H1 (cell line): ENCODE data around the gene PRSS2. TPM values are rescaled to one million over a fixed set of nuclear protein-coding genes. Genes with fewer than 3 reads are reported as not detected.

ENCODE experiments used
- CHD1 ChIP-seq: IDR thresholded peaks from 2 replicates; pipeline ENCODE4 v1.6.1; 2012; ENCODE audit warnings: low read depth, low read length, improper control_type of control experiment
- EZH2 ChIP-seq: fragments of 200-600 bp; sonication (generic); IDR thresholded peaks from 2 replicates; pipeline ENCODE4 v1.7.1; 2012; ENCODE audit warnings: low read depth, mild to moderate bottlenecking, moderate library complexity, low read length, inconsistent platforms; ENCODE audit not compliant: severe bottlenecking
- HDAC2 ChIP-seq, 2 experiments: fragments of 300-600 bp in 1 of 2; sonication (generic) in 1 of 2; IDR thresholded peaks; 2 replicates each; pipeline ENCODE4 v1.6.1; 2011 to 2012; ENCODE audit warnings: low read depth in 2 of 2, low read length in 2 of 2, mild to moderate bottlenecking in 2 of 2, moderate library complexity in 2 of 2, borderline replicate concordance in 1 of 2, inconsistent platforms in 1 of 2
- JUND ChIP-seq: IDR thresholded peaks from 2 replicates; pipeline ENCODE4 v1.6.1; 2011; ENCODE audit warnings: mild to moderate bottlenecking, improper control_type of control experiment, low read length
- SAP30 ChIP-seq: fragments of 300-600 bp; sonication (generic); IDR thresholded peaks from 2 replicates; pipeline ENCODE4 v1.7.1; 2012; ENCODE audit warnings: low read length, moderate library complexity, mild to moderate bottlenecking, inconsistent platforms; ENCODE audit not compliant: insufficient read depth, insufficient replicate concordance
- SRF ChIP-seq: IDR thresholded peaks from 2 replicates; pipeline ENCODE4 v1.6.1; 2011; ENCODE audit warnings: mild to moderate bottlenecking, low read depth, low read length, moderate library complexity
- polyA plus RNA-seq, 7 experiments: library from polyadenylated mRNA; depleted of rRNA in 3 of 7; stranded (reverse) in 5 of 7; unstranded in 2 of 7; fragments of >200 nt in 5 of 7; fragments of 200-250 nt in 2 of 7; gene quantifications; 1 replicate in 5 of 7; 2 replicates in 1 of 7; 4 replicates in 1 of 7; pipeline versions ENCODE4 v1.2.1 to v1.2.3, GENCODE V29; 2011 to 2013; ENCODE audit warnings: missing spikeins in 2 of 7, mixed read lengths in 2 of 7
- total RNA-seq: library from RNA; stranded (reverse); fragmentation: NEBNext Ultra II Directional; extraction: Animal tissue kit (Norgen Biotek cat#: 25700); gene quantifications from 2 replicates; pipeline ENCODE4 v1.2.1, GENCODE V29; 2021
- TF ChIP-seq, protein P1 (sequence below): fragments of 300-600 bp; sonication (generic); IDR thresholded peaks from 2 replicates; pipeline ENCODE4 v1.7.1; 2012; ENCODE audit warnings: low read length, moderate library complexity, mild to moderate bottlenecking, inconsistent platforms; ENCODE audit not compliant: insufficient replicate concordance

PRSS2 gene
- total and polyA plus RNA-seq, 2 of the 8 experiments (the other 6 are each of a cell fraction or from before 2014, with no cell fraction given) = not detected

DNA sequence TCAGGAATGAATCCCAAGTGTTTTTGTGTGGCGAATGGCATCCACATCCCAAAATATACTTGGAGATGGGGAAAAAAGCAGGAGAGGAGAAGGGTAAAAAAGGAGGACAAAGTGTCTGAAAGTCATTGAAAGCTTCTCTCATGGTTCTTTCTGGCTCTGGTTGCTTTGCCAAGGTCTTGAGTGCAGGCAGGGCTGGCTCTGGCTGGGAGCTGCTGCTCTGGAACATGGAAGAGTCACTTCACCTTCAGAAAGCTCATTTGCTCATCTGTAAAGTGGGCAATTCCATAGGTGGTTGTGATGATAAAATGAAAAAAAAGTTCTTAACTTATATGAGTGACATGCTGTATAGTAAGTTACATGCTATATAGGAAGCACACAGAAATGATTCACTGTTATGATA lies 2.9 kb upstream of the PRSS2 start (continued):
- TF ChIP-seq, protein P1, sequence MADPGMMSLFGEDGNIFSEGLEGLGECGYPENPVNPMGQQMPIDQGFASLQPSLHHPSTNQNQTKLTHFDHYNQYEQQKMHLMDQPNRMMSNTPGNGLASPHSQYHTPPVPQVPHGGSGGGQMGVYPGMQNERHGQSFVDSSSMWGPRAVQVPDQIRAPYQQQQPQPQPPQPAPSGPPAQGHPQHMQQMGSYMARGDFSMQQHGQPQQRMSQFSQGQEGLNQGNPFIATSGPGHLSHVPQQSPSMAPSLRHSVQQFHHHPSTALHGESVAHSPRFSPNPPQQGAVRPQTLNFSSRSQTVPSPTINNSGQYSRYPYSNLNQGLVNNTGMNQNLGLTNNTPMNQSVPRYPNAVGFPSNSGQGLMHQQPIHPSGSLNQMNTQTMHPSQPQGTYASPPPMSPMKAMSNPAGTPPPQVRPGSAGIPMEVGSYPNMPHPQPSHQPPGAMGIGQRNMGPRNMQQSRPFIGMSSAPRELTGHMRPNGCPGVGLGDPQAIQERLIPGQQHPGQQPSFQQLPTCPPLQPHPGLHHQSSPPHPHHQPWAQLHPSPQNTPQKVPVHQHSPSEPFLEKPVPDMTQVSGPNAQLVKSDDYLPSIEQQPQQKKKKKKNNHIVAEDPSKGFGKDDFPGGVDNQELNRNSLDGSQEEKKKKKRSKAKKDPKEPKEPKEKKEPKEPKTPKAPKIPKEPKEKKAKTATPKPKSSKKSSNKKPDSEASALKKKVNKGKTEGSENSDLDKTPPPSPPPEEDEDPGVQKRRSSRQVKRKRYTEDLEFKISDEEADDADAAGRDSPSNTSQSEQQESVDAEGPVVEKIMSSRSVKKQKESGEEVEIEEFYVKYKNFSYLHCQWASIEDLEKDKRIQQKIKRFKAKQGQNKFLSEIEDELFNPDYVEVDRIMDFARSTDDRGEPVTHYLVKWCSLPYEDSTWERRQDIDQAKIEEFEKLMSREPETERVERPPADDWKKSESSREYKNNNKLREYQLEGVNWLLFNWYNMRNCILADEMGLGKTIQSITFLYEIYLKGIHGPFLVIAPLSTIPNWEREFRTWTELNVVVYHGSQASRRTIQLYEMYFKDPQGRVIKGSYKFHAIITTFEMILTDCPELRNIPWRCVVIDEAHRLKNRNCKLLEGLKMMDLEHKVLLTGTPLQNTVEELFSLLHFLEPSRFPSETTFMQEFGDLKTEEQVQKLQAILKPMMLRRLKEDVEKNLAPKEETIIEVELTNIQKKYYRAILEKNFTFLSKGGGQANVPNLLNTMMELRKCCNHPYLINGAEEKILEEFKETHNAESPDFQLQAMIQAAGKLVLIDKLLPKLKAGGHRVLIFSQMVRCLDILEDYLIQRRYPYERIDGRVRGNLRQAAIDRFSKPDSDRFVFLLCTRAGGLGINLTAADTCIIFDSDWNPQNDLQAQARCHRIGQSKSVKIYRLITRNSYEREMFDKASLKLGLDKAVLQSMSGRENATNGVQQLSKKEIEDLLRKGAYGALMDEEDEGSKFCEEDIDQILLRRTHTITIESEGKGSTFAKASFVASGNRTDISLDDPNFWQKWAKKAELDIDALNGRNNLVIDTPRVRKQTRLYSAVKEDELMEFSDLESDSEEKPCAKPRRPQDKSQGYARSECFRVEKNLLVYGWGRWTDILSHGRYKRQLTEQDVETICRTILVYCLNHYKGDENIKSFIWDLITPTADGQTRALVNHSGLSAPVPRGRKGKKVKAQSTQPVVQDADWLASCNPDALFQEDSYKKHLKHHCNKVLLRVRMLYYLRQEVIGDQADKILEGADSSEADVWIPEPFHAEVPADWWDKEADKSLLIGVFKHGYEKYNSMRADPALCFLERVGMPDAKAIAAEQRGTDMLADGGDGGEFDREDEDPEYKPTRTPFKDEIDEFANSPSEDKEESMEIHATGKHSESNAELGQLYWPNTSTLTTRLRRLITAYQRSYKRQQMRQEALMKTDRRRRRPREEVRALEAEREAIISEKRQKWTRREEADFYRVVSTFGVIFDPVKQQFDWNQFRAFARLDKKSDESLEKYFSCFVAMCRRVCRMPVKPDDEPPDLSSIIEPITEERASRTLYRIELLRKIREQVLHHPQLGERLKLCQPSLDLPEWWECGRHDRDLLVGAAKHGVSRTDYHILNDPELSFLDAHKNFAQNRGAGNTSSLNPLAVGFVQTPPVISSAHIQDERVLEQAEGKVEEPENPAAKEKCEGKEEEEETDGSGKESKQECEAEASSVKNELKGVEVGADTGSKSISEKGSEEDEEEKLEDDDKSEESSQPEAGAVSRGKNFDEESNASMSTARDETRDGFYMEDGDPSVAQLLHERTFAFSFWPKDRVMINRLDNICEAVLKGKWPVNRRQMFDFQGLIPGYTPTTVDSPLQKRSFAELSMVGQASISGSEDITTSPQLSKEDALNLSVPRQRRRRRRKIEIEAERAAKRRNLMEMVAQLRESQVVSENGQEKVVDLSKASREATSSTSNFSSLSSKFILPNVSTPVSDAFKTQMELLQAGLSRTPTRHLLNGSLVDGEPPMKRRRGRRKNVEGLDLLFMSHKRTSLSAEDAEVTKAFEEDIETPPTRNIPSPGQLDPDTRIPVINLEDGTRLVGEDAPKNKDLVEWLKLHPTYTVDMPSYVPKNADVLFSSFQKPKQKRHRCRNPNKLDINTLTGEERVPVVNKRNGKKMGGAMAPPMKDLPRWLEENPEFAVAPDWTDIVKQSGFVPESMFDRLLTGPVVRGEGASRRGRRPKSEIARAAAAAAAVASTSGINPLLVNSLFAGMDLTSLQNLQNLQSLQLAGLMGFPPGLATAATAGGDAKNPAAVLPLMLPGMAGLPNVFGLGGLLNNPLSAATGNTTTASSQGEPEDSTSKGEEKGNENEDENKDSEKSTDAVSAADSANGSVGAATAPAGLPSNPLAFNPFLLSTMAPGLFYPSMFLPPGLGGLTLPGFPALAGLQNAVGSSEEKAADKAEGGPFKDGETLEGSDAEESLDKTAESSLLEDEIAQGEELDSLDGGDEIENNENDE = no peak
- no peak for TF ChIP-seq CHD1
- TF ChIP-seq SAP30 = no peak
- TF ChIP-seq JUND = no peak
- TF ChIP-seq SRF = no peak
- TF ChIP-seq HDAC2 (IDR thresholded peaks at IDR 0.05; ENCODE audit: borderline replicate concordance in 1 of 2, low read depth in 2 of 2, low read length in 2 of 2) = no peak
- no peak for TF ChIP-seq EZH2
